Amygdala (tissue), 56 donors: Measurements from ENCODE around the gene HTR3B.
A peak's percentile ranks its signal among the peaks of the same experiment; 100 is the strongest.
"Not testable (repeated sequence)": the region's sequence is repeated elsewhere in the genome, so short reads cannot be mapped to it uniquely, and the experiment has no call there.

ENCODE experiments used
- DNase-seq, 56 donors: peaks; one replicate each; lab custom pipeline; 2025; lab: John Stamatoyannopoulos, UW

Gene HTR3B

GRCh38 chr11:113904379-113905101 is at the start of gene HTR3B:
HTR3B (plus strand) TSS chr11:113904796; CDS start chr11:113904934, 138 bp downstream.
- no peak for DNase-seq

- DNase-seq, result no peak
These were observed 48.8 kb upstream of the HTR3B start for GRCh38 chr11:113855803-113856202.

GRCh38 chr11:113856966-113857759 is 47.4 kb upstream of the HTR3B start:
- DNase-seq, result no peak

- no peak for DNase-seq
These were observed 44.9 kb upstream of the HTR3B start for GRCh38 chr11:113859665-113860064.

GRCh38 chr11:113862435-113862834 is 42.2 kb upstream of the HTR3B start:
- no peak for DNase-seq

- DNase-seq, result no peak
These were observed 40.2 kb upstream of the HTR3B start for GRCh38 chr11:113864410-113864809.

- DNase-seq, result no peak
These were observed 38.7 kb upstream of the HTR3B start for GRCh38 chr11:113865873-113866272.

GRCh38 chr11:113867843-113868503 is 36.6 kb upstream of the HTR3B start:
- no peak for DNase-seq

- DNase-seq, result no peak
These were observed 33.3 kb upstream of the HTR3B start for GRCh38 chr11:113871336-113871735.

- peak in 1 of 56 donors; percentile 12 for DNase-seq
These were observed 31.4 kb upstream of the HTR3B start for GRCh38 chr11:113873236-113873626.

GRCh38 chr11:113874096-113874495 is 30.5 kb upstream of the HTR3B start:
- DNase-seq, result no peak

GRCh38 chr11:113874581-113875233 is 29.9 kb upstream of the HTR3B start:
- no peak for DNase-seq

- peak; percentile 59 to 99 (median 93) for DNase-seq
These were observed 29.1 kb upstream of the HTR3B start, which contains the start of gene USP28 for GRCh38 chr11:113875234-113876073. USP28 (minus strand) TSS chr11:113875572; CDS start chr11:113875501, 71 bp downstream.

- DNase-seq, result no peak
These were observed 28.4 kb upstream of the HTR3B start for GRCh38 chr11:113876074-113876797.

GRCh38 chr11:113876798-113877669 is 27.6 kb upstream of the HTR3B start:
- no peak for DNase-seq

GRCh38 chr11:113877670-113878055 is 26.9 kb upstream of the HTR3B start:
- no peak for DNase-seq

- not testable (repeated sequence) for DNase-seq
These were observed 25.1 kb upstream of the HTR3B start for GRCh38 chr11:113879446-113879845.

GRCh38 chr11:113880971-113881370 is 23.6 kb upstream of the HTR3B start:
- DNase-seq, result no peak
